ENCODE measurements around the gene HTT-AS. TPM values are rescaled to one million over a fixed set of nuclear protein-coding genes. Genes with fewer than 3 reads are reported as not detected.

Gene HTT-AS
- total RNA-seq, 1 donor from 2014 or later: not detected

GRCh38 chr4:3042226-3042625, 32.1 kb downstream of the HTT-AS start:
- Mint-ChIP-seq H3K27ac (no peak overlapping the region), H3K27me3 (peaks cover 7% of the 10 kb centered on the region), H3K36me3 (no peaks in the 10 kb centered on the region), H3K4me1 (ENCODE audit: unreplicated experiment) (peaks cover 8% of the 10 kb centered on the region), H3K9me3 (no peaks in the 10 kb centered on the region), H3K4me3 (no peak overlapping the region)
- DNase-seq (ENCODE audit: extremely low spot score, unreplicated experiment): no peak
- no peak for TF ChIP-seq CTCF (conservative IDR thresholded peaks at IDR 0.05)

GRCh38 chr4:3041192-3042142, 32.9 kb downstream of the HTT-AS start:
- no peak overlapping the region for H3K27ac Mint-ChIP-seq
- H3K36me3 Mint-ChIP-seq: no peaks in the 10 kb centered on the region
- H3K9me3 Mint-ChIP-seq: no peaks in the 10 kb centered on the region
- H3K27me3 Mint-ChIP-seq: peaks cover 9% of the 10 kb centered on the region
- H3K4me3 Mint-ChIP-seq: no peak overlapping the region
- H3K4me1 Mint-ChIP-seq (ENCODE audit: unreplicated experiment): peaks cover 11% of the 10 kb centered on the region
- TF ChIP-seq CTCF (conservative IDR thresholded peaks at IDR 0.05): no peak
- DNase-seq (ENCODE audit: extremely low spot score, unreplicated experiment): no peak

- no peaks in the 10 kb centered on the region for H3K9me3 Mint-ChIP-seq
- no peak for TF ChIP-seq CTCF (conservative IDR thresholded peaks at IDR 0.05)
- DNase-seq (ENCODE audit: extremely low spot score, unreplicated experiment): no peak
- H3K27me3 Mint-ChIP-seq: peaks cover 9% of the 10 kb centered on the region
- no peaks in the 10 kb centered on the region for H3K36me3 Mint-ChIP-seq
- H3K27ac Mint-ChIP-seq: no peak overlapping the region
- no peak overlapping the region for H3K4me3 Mint-ChIP-seq
- peaks cover 9% of the 10 kb centered on the region for H3K4me1 Mint-ChIP-seq (ENCODE audit: unreplicated experiment)
These were observed 33.7 kb downstream of the HTT-AS start for GRCh38 chr4:3040452-3041191.

GRCh38 chr4:3039706-3040366, 34.5 kb downstream of the HTT-AS start:
- no peak overlapping the region for H3K27ac Mint-ChIP-seq
- H3K9me3 Mint-ChIP-seq: no peaks in the 10 kb centered on the region
- no peak for TF ChIP-seq CTCF (conservative IDR thresholded peaks at IDR 0.05)
- no peaks in the 10 kb centered on the region for H3K36me3 Mint-ChIP-seq
- H3K4me1 Mint-ChIP-seq (ENCODE audit: unreplicated experiment): peaks cover 5% of the 10 kb centered on the region
- peaks cover 9% of the 10 kb centered on the region for H3K27me3 Mint-ChIP-seq
- H3K4me3 Mint-ChIP-seq: no peak overlapping the region
- DNase-seq (ENCODE audit: extremely low spot score, unreplicated experiment): no peak

- DNase-seq (ENCODE audit: extremely low spot score, unreplicated experiment): no peak
- H3K9me3 Mint-ChIP-seq: no peaks in the 10 kb centered on the region
- no peak for TF ChIP-seq CTCF (conservative IDR thresholded peaks at IDR 0.05)
- peaks cover 5% of the 10 kb centered on the region for H3K4me1 Mint-ChIP-seq (ENCODE audit: unreplicated experiment)
- no peak overlapping the region for H3K27ac Mint-ChIP-seq
- H3K4me3 Mint-ChIP-seq: no peak overlapping the region
- peaks cover 9% of the 10 kb centered on the region for H3K27me3 Mint-ChIP-seq
- no peaks in the 10 kb centered on the region for H3K36me3 Mint-ChIP-seq
These were observed 36.3 kb downstream of the HTT-AS start for GRCh38 chr4:3037957-3038461.

All from type B pancreatic cell (in vitro differentiated cells).